GM19193 (cell line): ENCODE data around the gene POU3F1.

ENCODE experiments used
- POLR2A ChIP-seq: IDR thresholded peaks from 4 replicates; pipeline ENCODE4 v1.6.1; 2011; ENCODE audit not compliant: insufficient read depth, insufficient read length; ENCODE audit errors: extremely low read depth

The POU3F1 gene

DNA sequence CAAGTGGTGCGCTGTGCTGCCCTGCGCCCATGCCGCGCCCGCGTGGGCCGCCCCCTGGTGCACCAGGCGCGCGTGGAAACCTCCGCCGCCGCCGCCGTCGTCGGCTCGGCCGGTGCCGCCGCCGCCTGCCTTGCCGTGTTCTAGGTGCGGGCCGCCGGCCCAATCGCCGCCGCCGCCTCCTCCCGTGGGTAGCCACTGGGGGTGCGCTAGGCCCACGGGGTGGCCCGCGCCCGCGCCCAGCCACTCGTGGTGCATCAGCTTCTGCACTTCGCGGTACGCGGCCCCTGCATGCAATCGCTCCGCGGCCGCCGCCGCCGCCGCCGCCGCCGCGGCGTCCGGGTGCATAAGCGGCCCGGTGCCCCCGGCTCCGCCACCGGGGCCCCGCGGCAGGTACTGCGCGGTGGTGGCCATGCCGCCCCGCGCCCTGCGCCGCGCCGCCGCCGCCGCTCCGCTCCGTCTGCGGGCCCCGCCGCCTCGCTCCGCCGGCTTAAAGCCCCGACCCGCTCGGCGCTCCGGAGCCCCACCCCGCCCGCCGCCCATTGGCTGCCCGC is at the start of gene POU3F1:
Gene POU3F1 (minus strand): TSS at position 461 of the 551 bp plus-strand sequence. CDS start 50 bp downstream, at position 411.
- peak; percentile 57 for TF ChIP-seq POLR2A

- TF ChIP-seq POLR2A, result no peak
Observed at GRCh38 chr1:38095454-38095931, 48.9 kb upstream of the POU3F1 start.

- no peak for TF ChIP-seq POLR2A
Observed at GRCh38 chr1:38094711-38095290, 48.2 kb upstream of the POU3F1 start.

DNA sequence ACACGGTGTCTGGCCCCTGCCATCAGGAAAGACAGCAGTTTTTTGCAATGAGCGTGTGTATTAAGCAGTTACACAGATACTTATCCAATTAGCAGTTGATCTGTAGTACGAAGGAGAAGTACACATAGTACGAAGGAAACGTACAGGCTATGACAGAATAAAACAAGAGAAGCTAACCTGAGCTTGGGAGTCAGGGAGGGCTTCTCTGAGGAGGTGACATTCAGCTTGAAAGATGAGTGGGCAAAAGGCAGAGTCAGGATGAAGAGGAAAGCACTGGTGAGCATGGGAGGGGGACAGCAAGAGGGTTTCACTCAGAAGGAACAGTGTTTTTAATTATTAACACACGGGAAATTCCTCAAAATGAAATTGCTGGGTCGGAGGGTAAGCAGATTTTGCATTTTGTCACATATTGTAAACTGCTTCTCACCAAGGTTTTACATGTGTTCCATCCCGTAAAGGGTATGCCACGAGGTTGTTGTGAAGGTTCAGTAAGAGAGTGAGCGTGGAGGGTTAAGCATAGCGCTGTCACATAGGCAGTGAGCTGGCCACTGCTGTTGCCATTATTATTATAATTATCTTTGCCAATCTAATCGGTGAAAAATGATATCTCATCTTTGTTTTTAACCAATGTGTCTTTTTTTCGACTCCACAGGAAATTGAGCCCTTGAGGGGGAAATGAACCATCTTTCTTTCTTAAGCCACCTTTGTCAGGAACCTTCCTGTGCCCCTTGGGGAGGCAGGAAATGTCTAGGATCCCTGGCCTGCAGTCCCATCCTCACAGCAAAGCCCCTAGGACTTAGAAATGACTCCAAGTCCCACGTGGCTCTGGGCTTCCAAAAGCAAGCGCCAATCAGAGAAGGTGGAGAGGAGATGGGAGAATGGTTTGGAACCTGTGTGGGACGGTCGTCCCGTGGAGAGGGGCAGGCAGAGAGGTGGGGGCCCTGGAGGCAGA is 47.3 kb upstream of the POU3F1 start:
- TF ChIP-seq POLR2A, result no peak

GRCh38 chr1:38092256-38092655 is 45.7 kb upstream of the POU3F1 start:
- no peak for TF ChIP-seq POLR2A

GRCh38 chr1:38090796-38091195 is 44.2 kb upstream of the POU3F1 start:
- TF ChIP-seq POLR2A, result no peak

- TF ChIP-seq POLR2A, result no peak
Observed at GRCh38 chr1:38089712-38090360, 43.2 kb upstream of the POU3F1 start.

GRCh38 chr1:38088791-38089190 is 42.2 kb upstream of the POU3F1 start:
- no peak for TF ChIP-seq POLR2A

- no peak for TF ChIP-seq POLR2A
Observed at GRCh38 chr1:38088366-38088765, 41.8 kb upstream of the POU3F1 start.

- TF ChIP-seq POLR2A, result no peak
Observed at GRCh38 chr1:38087676-38088075, 41.1 kb upstream of the POU3F1 start.

- TF ChIP-seq POLR2A, result no peak
Observed at GRCh38 chr1:38085666-38086330, 39.2 kb upstream of the POU3F1 start.

GRCh38 chr1:38084700-38085099 is 38.1 kb upstream of the POU3F1 start:
- TF ChIP-seq POLR2A, result no peak

DNA sequence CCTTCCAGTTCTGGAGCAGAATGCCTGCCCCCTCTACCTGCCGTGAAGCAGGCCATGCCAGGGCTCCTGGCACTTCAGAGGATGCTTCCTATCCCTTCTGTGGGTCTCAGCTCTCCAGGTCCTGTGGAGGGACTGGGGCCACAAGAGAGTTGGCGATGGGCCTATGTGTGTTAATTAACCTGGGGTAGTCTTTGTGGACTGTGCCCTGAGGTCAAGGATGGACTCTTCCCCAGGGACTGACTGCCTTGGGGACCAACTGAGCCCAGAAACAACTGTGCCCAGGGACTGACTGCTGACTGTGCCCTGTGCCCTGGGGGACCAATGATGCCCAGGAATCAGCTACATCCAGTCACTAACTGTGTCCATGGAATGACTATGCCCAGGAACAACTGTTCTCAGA is 37.5 kb upstream of the POU3F1 start:
- TF ChIP-seq POLR2A, result no peak

- TF ChIP-seq POLR2A, result no peak
Observed at GRCh38 chr1:38083541-38083940, 36.9 kb upstream of the POU3F1 start.
